Endometrial microvascular endothelial cells (primary cell): ENCODE measurements around the gene C2. TPM values are rescaled to one million over a fixed set of nuclear protein-coding genes. Genes with fewer than 3 reads are reported as not detected.
"Not testable (repeated sequence)": the region's sequence is repeated elsewhere in the genome, so short reads cannot be mapped to it uniquely, and the experiment has no call there.

Experiments used
- in situ Hi-C: cut with HindIII; loops from 2 replicates; pipeline ENCODE4 v1.10.0; 2017; ENCODE audit warnings: low sequenced_read_pairs, low pct_unique_long_range_greater_than_20kb; ENCODE audit errors: inconsistent ontology term
- total RNA-seq: library from RNA; depleted of rRNA; stranded (reverse); fragments of >200 nt; gene quantifications from one replicate; pipeline ENCODE4 v1.2.3, GENCODE V29; 2015; ENCODE audit errors: inconsistent ontology term

The C2 gene
- total RNA-seq, 1 donor from 2014 or later: not detected

DNA sequence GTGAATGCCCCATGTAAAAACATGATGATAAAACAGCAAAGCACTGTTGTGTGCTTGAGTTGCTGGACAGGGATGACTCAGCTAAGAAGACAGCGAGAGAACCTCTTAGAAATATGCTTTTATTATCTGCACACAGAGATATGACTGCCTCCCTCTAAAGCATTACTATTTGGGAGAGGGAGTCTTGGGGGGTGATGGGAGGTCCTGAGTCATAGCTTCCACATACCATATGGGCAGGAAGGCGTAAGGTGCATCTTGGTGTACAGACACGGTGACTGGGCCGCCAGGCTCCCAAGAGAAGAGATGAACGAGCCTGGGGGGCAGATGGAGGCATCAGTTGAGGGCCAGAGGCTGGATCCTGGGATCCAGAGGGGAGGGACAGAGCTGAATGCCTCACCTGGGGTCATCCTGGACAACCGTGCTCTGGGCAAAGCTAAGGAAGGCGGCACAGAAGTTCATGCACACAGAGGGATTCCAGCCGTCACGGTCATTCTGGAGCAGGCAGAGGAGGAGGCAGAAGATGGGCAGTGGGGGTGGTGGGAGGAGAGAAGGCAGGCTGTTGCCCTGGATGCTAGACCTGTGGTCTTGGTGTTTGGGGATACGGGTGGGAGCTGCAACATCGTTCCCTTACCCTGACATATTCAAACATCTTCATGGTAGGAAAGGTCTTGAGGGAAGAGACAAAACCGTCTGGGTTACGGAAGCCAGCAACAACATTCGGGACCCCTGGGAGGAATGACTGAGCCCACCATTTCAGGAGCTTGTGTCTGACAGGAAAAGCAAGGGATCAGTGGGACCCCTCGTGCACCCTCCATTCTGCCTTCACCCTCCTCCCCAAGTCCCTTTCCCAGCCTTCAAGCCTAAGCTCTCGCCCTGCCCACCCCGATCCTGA lies 42.4 kb downstream of the C2 start:
- in situ Hi-C loops: no loop called here

DNA sequence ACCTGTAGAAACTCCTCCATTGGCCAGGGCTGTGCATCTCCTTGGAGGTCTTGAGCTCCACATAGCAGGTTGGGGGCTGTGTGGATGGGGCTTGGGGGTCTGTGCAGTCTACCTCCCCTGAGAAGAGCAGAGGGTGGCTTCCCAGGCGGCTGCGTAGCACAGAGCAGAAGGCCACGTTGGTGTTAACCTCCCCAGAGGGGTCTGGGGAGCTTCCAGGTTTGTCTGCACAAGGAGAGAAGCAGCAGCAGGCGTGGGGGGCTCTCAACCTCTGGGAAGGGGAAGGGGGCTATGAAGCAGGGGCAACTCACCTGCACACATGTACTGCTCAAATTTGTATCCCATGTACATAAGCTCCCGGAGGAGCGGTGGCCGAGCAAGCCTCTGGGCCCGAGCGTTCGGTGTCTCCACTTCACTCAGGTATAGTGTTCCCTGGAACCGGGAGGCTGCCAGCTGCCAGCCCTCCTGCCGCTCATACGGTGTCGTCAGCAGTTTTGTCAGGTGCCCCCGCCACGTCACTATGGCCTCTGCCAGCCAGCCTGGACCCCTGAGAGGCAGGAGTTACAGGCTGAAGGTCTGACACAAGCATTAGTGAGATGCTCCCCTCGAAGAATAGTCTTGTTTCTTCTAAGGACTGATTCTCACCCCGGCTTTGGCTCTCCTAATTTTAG lies 43.2 kb downstream of the C2 start:
- in situ Hi-C loops: no loop called here

DNA sequence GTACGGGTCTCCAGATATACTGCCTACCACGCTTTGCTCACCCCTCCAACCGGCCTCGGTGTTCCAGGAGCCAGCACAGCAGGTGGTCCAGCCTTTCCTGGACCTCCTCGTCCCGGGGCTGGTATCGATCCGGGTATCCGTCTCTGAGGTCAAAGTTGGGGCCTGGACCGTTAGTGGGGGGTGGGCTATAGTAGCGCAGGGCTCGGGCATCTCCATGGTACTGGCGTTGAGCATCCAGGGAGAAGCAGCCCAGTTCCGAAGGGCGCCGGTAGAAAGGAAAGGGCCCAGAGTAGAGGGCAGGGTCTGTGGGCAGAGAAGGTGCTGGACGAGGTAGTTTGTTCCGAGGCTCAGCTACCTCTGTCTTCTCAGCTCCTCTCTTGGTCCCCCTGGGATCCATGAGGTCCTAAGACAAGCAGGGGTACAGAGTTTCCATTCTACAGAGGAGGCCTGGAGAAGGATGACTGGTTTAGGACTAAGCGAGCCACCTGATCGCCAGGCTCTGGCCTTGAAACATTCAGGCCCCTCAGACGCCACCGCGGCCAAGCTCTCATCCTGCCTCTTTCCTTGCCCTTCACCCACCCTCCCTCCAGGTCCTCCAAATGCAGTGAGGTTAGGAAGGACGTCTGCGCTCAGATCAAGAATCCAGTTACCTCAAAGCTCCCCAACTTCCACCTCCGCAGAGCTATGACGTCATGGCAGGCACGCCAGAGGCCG lies 43.9 kb downstream of the C2 start:
- in situ Hi-C loops: no loop called here

DNA sequence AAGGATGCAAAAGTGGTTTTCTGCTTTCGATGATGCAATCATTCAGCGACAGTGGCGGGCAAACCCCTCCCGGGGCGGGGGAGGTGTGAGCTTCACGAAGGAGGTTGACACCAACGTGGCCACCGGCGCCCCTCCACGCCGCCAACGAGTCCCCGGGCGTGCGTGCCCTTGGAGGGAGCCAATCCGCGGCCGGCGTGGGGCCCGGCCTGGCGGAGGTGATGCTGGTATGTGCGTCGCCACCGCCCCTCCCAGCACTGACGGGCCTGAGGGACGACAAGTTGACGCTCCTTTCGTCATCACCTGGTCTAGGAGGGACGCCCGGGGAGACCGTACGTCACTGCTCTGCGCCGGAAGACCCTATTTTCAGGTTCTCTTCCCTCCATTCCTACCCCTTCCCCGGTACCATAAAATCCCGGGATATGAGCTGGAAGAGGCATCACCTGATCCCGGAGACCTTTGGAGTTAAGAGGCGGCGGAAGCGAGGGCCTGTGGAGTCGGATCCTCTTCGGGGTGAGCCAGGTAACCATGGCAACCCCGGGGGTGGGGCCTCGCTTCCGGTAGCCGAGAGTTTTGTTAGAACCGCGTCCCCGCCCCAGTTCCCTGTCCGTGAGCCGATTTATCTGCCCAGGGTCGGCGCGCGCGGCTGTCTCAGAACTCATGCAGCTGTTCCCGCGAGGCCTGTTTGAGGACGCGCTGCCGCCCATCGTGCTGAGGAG lies 44.6 kb downstream of the C2 start, which contains the start of gene DXO:
Gene DXO (minus strand): TSS at position 146 of the 716 bp plus-strand sequence. CDS start 463 bp downstream, outside the sequence.
- in situ Hi-C loops: no loop called here

DNA sequence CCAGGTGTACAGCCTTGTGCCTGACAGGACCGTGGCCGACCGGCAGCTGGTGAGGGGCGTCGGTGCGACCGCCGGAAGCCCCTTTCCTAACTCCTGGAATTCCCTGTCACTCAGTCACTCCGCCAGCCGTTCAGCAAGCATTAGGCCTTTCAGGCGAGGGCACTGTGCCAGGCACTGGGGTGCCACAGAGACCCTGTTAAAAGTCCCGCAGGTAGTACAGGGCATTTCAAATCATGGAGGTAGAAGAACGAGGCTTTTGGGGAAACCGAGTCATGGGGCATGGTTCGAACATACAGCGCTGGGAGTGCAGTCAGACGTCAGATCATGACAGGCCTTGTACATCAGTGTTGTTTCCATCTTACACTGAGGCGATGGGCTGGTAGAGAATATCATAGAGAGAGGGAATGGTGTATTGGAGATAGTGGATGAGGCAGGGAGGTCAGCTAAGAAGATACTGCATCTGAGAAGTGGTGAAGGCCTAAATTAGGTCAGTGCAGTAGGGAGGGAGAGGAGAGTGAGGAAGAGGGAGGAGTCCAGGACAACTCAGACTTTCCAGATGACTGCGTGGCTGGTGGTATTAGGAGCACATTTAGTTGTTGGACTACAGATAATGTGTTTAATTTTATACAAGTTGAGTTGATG lies 45.3 kb downstream of the C2 start:
- in situ Hi-C loops: no loop called here

DNA sequence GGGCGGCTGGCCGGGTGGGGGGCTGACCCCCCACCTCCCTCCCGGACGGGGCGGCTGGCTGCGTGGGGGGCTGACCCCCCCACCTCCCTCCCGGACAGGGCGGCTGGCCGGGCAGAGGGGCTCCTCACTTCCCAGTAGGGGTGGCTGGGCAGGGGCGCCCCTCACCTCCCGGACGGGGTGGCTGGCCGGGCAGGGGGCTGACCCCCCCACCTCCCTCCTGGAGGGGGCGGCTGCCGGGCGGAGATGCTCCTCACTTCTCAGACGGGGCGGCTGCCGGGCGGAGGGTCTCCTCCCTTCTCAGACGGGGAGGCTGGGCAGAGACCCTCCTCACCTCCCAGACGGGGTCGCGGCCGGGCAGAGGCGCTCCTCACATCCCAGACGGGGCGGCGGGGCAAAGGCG lies 48.5 kb downstream of the C2 start:
- in situ Hi-C loops: not testable (repeated sequence)

DNA sequence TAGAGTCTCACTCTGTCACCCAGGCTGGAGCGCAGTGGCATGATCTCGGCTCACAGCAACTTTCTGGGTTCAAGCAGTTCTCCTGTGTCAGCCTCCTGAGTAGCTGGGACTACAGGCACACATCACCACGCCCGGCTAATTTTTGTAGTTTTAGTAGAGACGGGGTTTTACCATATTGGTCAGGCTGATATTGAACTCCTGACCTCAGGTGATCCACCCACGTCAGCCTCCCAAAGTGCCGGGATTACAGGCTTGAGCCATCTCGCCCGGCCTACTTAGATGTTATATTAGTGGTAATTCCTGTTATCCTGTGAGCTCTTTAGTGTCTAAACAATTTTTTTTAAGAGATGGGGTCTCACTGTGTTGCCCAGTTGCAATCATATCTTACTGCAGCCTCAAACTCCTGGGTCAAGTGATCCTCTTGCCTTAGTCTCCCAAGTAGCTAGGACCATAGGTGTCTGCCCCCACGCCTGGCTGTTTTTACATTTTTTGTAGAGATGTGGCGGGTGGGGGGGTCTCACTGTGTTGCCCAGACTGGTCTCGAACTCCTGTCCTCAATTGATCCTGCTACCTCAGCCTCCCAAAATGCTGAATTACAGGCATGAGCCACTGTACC lies 50.4 kb downstream of the C2 start:
- in situ Hi-C loops: no loop called here

DNA sequence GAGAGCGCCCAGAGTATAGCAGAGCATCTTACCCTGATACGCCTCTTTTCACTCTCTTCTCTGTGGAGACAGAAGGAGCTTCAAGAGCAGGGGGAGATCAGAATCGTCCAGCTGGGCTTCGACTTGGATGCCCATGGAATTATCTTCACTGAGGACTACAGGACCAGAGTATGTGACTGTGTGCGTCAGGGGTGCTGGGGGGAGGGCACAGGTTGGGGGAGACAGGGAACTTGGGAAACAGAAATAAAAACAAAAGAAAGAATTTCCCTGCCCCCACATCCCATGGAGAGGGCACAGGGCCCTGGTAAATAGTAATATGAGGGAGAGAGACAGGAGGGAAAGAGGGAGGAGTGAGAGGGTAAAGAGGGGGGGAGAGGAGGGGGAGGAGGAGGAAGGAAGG lies 51.3 kb downstream of the C2 start:
- in situ Hi-C loops: no loop called here

DNA sequence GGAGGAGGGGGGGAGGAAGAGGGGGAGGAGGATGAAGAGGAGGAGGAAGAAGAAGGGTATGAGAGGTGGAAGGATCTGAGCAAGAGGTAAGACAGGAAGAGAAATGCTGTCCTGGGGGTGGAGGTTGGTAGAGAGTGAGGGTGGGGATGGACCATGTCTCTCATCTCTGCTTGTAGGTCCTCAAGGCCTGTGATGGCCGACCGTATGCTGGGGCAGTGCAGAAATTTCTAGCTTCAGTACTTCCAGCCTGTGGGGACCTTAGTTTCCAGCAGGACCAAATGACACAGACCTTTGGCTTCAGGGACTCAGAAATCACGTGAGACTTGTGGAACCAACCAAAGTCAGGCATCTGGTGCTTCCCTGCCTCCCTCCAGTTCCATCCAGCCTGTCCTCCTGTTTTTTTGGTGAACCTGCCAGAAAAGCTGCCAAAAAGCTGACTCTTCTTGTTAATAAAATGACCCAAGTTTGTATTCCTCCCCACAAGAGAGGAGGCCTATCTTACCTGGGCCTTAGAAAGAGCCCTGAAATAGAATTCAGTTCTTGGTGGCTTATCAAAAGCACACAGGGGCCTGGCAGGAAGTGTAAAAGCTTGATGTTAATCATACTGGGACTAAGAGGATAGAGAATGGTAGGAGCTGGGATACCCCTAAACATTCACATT lies 51.9 kb downstream of the C2 start:
- in situ Hi-C loops: no loop called here

DNA sequence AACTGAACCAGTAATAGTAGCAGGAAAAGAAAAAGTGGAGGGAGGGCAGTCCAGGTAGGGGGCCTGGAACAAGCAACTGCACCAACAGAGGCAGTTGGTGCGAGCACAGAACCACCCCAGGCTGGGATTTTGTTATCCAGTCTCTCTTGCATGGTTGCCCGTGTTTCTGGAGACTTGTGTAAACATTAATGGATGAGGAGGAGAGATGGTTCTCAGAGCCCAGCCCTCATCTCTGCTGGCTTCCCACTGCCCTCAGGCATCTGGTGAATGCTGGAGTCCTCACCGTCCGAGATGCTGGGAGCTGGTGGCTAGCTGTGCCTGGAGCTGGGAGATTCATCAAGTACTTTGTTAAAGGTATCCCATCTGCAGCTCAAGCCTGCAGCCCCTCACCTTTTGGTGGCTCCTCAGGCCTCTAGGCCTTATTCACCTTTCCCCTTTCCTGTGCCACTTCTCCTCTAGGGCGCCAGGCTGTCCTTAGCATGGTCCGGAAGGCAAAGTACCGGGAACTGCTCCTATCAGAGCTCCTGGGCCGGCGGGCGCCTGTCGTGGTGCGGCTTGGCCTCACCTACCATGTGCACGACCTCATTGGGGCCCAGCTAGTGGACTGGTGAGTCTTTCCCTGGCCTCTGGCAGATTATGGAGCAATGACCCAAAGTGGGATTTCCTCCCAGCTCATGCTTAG lies 52.8 kb downstream of the C2 start:
- in situ Hi-C loops: not testable (repeated sequence)

DNA sequence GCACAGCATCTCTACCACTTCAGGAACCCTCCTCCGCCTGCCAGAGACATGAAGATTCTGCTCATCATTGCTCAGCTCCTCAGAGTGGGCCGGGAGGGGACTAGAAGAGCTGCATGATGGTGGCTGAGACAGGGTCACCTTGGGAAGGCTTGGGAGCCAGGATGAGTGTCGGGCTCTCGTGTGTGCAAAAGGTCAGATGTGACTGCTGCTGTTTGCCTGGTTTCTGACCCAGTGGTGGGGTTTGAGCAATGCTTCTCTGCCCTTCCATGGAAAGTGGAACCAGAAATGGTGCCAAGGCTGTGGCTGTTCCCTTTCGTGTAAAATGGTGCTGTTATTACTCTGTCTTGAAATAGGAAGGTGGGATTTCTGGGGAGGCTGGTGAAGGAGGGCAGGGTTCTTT lies 53.5 kb downstream of the C2 start:
- in situ Hi-C loops: not testable (repeated sequence)

DNA sequence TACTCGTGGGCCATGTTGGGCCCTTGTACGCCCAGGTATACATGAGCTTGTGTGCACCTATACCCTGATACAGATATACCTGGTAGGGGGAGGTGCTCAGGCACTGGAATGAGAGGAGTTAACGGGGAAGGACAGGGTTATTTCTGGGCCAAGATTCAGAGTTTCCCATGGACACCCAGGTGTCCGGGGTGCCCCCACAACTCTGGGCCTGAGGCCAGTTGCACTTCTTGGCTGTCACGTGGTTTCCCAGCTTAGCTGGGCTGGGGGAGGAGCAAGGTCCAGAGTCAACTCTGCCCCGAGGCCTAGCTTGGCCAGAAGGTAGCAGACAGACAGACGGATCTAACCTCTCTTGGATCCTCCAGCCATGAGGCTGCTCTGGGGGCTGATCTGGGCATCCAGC lies 54.2 kb downstream of the C2 start, which contains the start of gene C4A:
Gene C4A (plus strand): TSS at position 314 of the 400 bp plus-strand sequence. CDS start 51 bp downstream, at position 365.
- in situ Hi-C loops: not testable (repeated sequence)

DNA sequence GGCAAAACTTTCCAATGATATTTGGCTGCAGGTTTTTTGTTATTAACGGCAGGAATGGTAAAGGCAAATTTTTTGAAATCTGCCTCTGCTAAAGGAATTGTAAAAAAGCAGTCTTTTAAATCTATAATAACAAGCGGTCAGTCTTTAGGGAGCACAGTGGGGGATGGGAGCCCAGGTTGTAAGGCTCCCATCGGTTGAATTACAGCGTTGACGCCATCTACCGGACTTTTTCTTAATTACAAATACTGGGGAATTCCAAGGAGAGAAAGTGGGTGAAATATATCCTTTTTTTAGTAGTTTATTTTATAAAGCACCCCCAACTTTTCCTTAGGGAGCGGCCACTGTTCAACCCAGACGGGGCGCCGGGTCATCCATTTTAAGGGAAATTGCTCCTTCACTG lies 61.8 kb downstream of the C2 start:
- in situ Hi-C loops: not testable (repeated sequence)

DNA sequence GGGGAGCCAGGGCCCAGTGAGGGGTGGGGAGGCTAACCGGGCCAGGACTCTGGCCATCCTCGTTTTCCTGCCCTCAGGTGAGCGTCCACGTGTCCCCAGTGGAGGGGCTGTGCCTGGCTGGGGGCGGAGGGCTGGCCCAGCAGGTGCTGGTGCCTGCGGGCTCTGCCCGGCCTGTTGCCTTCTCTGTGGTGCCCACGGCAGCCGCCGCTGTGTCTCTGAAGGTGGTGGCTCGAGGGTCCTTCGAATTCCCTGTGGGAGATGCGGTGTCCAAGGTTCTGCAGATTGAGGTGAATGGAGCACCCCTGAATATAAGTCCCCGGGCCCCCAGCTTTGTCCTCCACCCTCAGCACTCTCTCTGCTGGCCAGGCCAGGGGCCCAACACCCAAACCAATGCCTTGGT lies 66.9 kb downstream of the C2 start:
- in situ Hi-C loops: not testable (repeated sequence)
